GM12878 (cell line): ENCODE data around the gene CYYR1.

Source experiments
- CHD4 ChIP-seq: fragments of 200-600 bp; sonication (generic); IDR thresholded peaks from 2 replicates; pipeline ENCODE4 v1.6.1; 2016; ENCODE audit warnings: mild to moderate bottlenecking
- CTCF ChIP-seq, 3 experiments: IDR thresholded peaks in 2 of 3; conservative IDR thresholded peaks in 1 of 3; 2 replicates each; pipeline ENCODE4 v1.5.1; 2011; ENCODE audit warnings: low read depth in 3 of 3, low read length in 3 of 3, mild to moderate bottlenecking in 3 of 3, control low read depth in 2 of 3, moderate library complexity in 2 of 3, inconsistent platforms in 1 of 3, mixed read lengths in 1 of 3; ENCODE audit not compliant: control insufficient read depth in 2 of 3, insufficient read depth in 1 of 3; ENCODE audit errors: extremely low read depth in 1 of 3
- MYC ChIP-seq: IDR thresholded peaks from 2 replicates; pipeline ENCODE4 v1.6.1; 2011; ENCODE audit warnings: mild to moderate bottlenecking, low read length, moderate library complexity, inconsistent platforms; ENCODE audit not compliant: insufficient read depth, insufficient replicate concordance, insufficient read length, severe bottlenecking
- NFYA ChIP-seq: IDR thresholded peaks from 2 replicates; pipeline ENCODE4 v1.6.1; 2011; ENCODE audit warnings: low read depth, mild to moderate bottlenecking, low read length, improper control_type of control experiment, borderline replicate concordance
- POLR2A ChIP-seq: IDR thresholded peaks from 2 replicates; pipeline ENCODE4 v1.6.1; 2011; ENCODE audit warnings: low read depth, mild to moderate bottlenecking, low read length
- RCOR1 ChIP-seq: conservative IDR thresholded peaks from 2 replicates; pipeline ENCODE4 v1.6.1; 2012; ENCODE audit warnings: low read depth, low read length, improper control_type of control experiment
- ZNF592 ChIP-seq: fragments of 450-650 bp; IDR thresholded peaks from 2 replicates; pipeline ENCODE4 v1.6.1; 2017; ENCODE audit warnings: mild to moderate bottlenecking, moderate library complexity
- TF ChIP-seq, protein P1 (sequence below): fragments of 450-650 bp; IDR thresholded peaks from 2 replicates; pipeline ENCODE4 v1.6.1; 2016; ENCODE audit warnings: mild to moderate bottlenecking

DNA sequence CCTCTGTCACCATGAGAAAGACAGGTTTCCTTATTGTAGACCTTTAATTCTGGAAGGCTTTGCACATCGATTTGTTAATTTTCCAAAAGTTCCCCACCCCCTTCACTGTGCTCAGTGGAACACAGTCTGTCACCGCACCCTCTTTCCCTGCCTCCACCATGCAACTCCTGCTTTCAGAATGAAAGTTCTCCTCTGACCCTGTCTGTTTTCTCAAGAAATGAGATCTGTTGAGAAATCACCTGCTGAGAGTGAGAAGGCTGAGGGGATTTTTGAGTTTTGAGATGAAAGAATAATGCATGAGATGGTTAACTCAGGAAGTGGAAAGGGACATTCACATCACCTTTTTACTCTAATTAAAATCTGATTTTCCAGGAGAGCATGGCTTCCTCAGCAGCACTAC lies 99.6 kb downstream of the CYYR1 start:
- TF ChIP-seq RCOR1 (no peak), CTCF (IDR thresholded peaks at IDR 0.05 in 2 of 3, conservative IDR thresholded peaks at IDR 0.05 in 1 of 3; ENCODE audit: control insufficient read depth in 2 of 3, extremely low read depth in 1 of 3, insufficient read depth in 1 of 3, low read depth in 3 of 3, low read length in 3 of 3) (no peak), POLR2A (no peak), MYC (no peak), NFYA (no peak), CHD4 (no peak), ZNF592 (no peak)
- TF ChIP-seq, protein P1, sequence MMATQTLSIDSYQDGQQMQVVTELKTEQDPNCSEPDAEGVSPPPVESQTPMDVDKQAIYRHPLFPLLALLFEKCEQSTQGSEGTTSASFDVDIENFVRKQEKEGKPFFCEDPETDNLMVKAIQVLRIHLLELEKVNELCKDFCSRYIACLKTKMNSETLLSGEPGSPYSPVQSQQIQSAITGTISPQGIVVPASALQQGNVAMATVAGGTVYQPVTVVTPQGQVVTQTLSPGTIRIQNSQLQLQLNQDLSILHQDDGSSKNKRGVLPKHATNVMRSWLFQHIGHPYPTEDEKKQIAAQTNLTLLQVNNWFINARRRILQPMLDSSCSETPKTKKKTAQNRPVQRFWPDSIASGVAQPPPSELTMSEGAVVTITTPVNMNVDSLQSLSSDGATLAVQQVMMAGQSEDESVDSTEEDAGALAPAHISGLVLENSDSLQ = no peak
